22Rv1 (cell line): ENCODE measurements around the gene TMEM209.

Experiments used
- H3K27ac ChIP-seq: fragments of 450-650 bp; 2 replicates; pipeline ENCODE4 v1.5.1; 2017
- CTCF ChIP-seq: fragments of 450-650 bp; IDR thresholded peaks from 2 replicates; pipeline ENCODE4 v1.5.1; 2017; ENCODE audit warnings: mild to moderate bottlenecking
- ZFX ChIP-seq: fragments of 450-650 bp; IDR thresholded peaks from 2 replicates; pipeline ENCODE4 v1.6.1; 2017; ENCODE audit warnings: antibody characterized with exemption, borderline replicate concordance

TMEM209 gene

GRCh38 chr7:130210181-130210935 is 5.2 kb upstream of the TMEM209 start:
- H3K27ac ChIP-seq = no peak overlapping the region
- TF ChIP-seq CTCF = no peak
- TF ChIP-seq ZFX = no peak

DNA sequence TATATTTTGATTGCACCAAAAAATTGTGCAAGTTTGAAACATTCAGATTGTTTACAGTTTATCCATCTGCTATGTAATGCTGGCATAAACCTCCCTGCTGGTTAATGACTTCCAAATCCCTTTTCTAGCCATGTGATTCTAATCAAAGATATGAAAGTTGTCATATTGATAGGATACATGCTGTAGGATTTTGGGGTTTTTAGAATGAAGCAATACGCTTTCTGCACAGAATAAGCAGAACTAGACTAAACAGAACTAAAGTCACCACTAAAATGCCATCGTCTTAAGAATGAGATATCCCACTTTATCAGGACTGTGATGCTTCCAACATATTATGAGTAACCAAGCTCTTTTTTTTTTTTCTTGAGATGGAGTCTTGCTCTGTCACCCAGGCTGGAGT is 3.3 kb upstream of the TMEM209 start:
- TF ChIP-seq ZFX = no peak
- no peak for TF ChIP-seq CTCF
- H3K27ac ChIP-seq = no peak overlapping the region

- no peak within 1 kb of the TSS for H3K27ac ChIP-seq
- no peak for TF ChIP-seq CTCF
- no peak for TF ChIP-seq ZFX
Observed at GRCh38 chr7:130207642-130208041, 2.4 kb upstream of the TMEM209 start, which contains the start of gene SSMEM1. SSMEM1 (plus strand) TSS chr7:130207860; CDS start chr7:130207911, 51 bp downstream.

DNA sequence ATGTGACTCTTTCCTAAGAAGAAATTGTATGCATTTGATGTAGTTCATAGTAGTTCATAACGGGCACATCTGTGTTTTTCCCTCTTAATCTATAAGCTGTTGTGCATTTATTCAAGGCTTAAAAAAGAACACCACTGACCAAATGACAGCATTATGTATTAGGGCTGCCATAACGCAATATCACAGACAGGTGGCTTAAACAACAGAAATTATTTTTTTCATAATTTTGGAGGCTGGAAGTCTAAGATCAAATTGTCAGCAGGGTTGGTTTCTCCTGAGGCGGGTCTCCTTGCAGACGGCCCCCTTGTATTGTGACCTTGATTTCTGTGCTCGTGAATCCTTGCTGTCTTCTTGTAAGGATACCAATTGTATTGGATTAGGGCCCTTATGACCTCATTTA is 1.8 kb upstream of the TMEM209 start:
- no peak overlapping the region for H3K27ac ChIP-seq
- TF ChIP-seq ZFX (no peak), CTCF (no peak)

GRCh38 chr7:130201796-130202195 is 3.4 kb downstream of the TMEM209 start:
- no peak for TF ChIP-seq ZFX
- no peak for TF ChIP-seq CTCF
- no peak overlapping the region for H3K27ac ChIP-seq

DNA sequence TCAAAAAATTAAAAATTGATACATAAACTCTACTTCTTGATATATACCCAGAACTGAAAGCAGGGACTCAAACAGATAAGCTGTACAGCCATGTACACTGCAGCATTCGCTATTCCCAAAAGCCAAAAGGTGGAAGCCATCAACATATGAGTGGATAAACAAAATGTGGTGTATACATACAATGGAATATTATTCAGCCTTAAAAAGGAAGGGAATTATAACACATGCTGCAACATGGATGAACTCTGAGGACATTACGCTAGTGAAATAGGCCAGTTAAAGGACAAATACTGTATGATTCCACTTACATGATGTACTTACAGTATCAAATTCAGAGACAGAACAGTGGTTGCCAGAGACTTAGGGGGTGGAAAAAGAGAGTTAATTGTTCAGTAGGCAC is 8.1 kb downstream of the TMEM209 start:
- no peak overlapping the region for H3K27ac ChIP-seq
- TF ChIP-seq CTCF = no peak

GRCh38 chr7:130196476-130196875 is 8.7 kb downstream of the TMEM209 start:
- H3K27ac ChIP-seq = no peak overlapping the region
- TF ChIP-seq CTCF (no peak), ZFX (no peak)
